Measurements from ENCODE around the gene LONP2. TPM values are rescaled to one million over a fixed set of nuclear protein-coding genes. Genes with fewer than 3 reads are reported as not detected.

LONP2 gene
- total RNA-seq, 1 donor: 79.9 TPM

DNA sequence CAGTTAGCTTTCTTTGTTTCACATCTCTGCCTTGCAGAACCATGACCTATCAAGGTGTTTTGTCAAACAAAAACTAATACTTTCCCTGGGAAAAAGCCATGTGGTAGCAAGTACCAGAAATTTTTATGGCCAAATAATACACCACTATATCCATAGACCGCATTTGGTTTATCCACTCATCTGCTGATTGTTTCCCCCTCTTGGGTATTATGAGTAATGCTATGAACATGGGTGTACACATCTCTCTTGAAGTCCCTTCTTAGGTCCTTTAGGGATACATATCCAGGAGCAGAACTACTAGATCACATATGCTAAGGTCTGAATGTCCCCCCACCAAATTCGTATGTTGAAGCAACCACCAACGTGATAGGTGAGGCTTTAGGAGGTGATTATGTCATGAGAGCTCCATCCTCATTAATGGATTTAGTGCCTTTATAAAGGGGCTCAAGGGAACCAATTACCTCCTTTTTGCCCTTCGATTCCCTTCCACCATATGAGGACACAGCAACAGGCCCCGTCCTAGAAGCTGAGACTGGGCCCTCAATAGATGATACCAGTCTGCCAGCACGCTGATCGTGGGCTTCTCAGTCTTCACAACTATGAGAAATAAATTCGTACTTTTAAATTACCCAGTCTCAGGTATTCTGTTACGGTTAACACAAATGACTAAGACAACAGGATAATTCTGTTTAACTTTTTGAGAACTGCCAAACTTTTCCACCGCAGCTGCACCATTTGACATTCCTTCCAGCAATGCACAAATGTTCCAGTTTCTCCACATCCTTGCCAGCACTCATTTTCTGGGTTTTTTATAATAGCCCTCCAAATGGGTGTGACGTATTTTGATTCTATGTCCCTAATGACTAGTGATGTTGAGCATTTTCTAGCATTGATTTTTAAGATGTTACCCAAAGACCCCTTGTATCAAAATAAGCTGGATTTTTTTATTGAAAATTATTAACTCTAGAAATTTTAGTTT, 111.1 kb downstream of the LONP2 start:
- DNase-seq (ENCODE audit: low read depth): no peak
- no peak overlapping the region for H3K4me3 ChIP-seq (ENCODE audit: low read depth, low read length)
- TF ChIP-seq, protein P1, sequence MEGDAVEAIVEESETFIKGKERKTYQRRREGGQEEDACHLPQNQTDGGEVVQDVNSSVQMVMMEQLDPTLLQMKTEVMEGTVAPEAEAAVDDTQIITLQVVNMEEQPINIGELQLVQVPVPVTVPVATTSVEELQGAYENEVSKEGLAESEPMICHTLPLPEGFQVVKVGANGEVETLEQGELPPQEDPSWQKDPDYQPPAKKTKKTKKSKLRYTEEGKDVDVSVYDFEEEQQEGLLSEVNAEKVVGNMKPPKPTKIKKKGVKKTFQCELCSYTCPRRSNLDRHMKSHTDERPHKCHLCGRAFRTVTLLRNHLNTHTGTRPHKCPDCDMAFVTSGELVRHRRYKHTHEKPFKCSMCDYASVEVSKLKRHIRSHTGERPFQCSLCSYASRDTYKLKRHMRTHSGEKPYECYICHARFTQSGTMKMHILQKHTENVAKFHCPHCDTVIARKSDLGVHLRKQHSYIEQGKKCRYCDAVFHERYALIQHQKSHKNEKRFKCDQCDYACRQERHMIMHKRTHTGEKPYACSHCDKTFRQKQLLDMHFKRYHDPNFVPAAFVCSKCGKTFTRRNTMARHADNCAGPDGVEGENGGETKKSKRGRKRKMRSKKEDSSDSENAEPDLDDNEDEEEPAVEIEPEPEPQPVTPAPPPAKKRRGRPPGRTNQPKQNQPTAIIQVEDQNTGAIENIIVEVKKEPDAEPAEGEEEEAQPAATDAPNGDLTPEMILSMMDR (IDR thresholded peaks at IDR 0.05; ENCODE audit: insufficient read depth, low read depth, low read length): no peak

DNA sequence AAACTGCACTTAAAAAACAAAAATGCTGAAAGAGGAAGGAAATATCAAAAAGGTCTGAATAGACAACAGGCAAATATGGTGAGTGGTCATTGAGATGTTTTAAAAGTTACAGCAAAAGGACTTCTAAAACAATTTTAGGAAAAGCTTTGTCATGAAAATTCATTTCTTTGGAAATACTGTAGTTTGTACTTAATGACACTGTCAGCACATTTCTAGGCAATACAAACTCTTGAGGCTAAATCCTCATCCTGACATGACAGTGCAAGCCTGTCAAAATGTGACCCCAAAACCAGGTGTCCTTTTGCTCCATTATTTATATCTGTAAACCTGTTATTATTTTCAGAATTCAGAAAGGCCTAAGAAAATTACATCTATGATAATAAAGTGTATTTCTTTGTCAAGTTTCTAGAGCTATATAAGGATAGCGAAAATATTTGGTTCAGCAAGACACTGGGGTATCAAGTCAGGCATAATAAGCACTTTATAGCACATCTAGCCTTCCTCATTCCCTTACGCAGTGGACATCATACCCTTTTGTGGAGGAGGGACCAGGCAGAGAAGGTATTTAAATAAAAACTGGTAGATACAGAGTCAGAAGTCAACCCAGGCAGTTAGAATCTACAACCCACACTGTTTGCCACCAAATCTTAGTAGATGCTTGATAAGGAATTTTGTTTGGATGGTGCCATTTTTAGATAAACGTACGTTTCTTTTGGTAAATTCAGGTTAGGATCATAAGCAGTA, 112.7 kb downstream of the LONP2 start:
- no peak overlapping the region for H3K4me3 ChIP-seq (ENCODE audit: low read depth, low read length)
- DNase-seq (ENCODE audit: low read depth): no peak
- TF ChIP-seq, protein P1 (IDR thresholded peaks at IDR 0.05; ENCODE audit: insufficient read depth, low read depth, low read length): no peak

DNA sequence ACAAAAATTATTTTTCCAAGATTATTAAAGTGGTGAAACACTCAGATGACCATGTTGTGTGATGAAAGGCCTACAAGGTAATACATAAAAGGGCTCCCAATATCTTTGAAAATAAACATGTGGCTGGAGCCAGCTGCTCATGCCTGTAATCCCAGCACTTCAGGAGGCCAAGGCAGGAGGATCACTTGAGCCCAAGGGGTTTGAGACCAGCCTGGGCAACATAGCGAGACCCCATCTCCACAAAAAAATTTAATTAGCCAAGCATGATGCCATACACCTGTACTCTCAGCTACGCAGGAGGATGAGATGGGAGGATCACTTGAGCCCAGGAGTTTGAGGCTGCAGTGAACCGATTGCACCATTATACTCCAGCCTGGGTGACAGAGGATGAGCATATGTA, 114.3 kb downstream of the LONP2 start:
- H3K4me3 ChIP-seq (ENCODE audit: low read depth, low read length): no peak overlapping the region
- TF ChIP-seq, protein P1 (IDR thresholded peaks at IDR 0.05; ENCODE audit: insufficient read depth, low read depth, low read length): no peak
- no peak for DNase-seq (ENCODE audit: low read depth)

DNA sequence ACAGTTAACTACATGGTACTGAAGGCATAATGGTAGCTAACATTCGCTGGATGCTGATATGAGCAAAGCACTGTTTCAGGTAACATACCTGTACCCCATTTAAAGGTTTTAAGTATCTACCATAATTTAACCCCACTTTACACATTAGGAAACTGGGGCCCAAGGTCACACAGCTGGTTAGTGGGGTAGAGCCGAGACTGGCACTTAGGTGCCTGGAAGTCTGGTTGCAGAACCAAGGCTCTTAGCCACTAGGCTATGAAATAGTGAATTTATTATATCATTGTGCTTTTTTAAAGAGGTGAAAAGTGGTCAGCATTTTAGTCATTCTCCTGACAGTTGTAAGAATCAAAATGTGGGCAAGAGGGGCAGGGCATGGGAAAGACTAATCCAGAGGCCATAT, 115.9 kb downstream of the LONP2 start:
- no peak for DNase-seq (ENCODE audit: low read depth)
- H3K4me3 ChIP-seq (ENCODE audit: low read depth, low read length): no peak overlapping the region
- TF ChIP-seq, protein P1 (IDR thresholded peaks at IDR 0.05; ENCODE audit: insufficient read depth, low read depth, low read length): no peak

DNA sequence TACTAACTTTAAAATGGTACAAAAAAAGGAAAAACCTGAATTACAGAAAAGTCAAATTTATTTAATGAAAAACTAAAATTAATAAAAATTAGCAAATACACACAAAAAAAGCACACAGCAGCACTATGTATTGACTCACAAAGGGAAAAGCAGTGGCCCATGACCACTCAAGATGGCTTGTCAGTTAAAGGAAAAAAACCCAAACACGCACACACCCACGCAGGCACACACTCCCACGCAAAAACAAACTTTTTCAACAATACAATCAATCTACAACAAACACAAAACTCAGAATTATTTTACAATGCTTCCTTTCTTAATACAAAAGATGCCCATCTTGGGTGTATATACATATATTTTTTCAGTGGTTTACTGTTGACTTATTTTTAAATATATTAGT, 116.9 kb downstream of the LONP2 start:
- TF ChIP-seq, protein P1 (IDR thresholded peaks at IDR 0.05; ENCODE audit: insufficient read depth, low read depth, low read length): no peak
- no peak for DNase-seq (ENCODE audit: low read depth)
- no peak overlapping the region for H3K4me3 ChIP-seq (ENCODE audit: low read depth, low read length)

DNA sequence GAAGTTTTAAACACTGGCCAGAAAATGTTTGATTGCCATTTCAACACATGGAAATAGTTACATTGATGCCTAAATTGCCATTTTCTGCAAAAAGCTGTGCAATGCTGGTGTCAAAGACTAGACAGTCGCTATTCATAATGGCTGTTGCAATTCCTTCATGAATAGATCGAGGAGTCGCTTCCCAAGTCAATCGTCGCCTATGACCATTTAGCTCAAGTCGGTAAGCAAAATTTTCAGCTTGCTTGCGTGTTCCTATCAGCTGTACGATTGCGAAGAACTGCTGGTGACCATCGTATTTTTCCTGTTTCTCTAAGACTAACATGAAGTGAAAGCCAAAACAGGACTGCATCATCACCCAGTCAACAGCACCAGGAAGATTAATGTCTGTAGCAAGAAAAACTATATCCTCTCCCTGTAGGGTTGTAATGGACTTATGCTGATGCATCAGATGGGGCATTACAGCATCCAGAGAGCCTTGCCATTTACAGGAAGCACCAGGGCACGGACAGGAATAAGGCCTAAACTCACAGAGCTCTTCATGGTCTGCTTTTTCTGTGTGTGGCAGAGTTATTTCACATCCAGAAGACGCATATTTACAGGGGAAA, 117.5 kb downstream of the LONP2 start:
- DNase-seq (ENCODE audit: low read depth): no peak
- no peak overlapping the region for H3K4me3 ChIP-seq (ENCODE audit: low read depth, low read length)
- TF ChIP-seq, protein P1 (IDR thresholded peaks at IDR 0.05; ENCODE audit: insufficient read depth, low read depth, low read length): no peak
